Measurements from ENCODE around the gene GRAMD1C. TPM values are rescaled to one million over a fixed set of nuclear protein-coding genes. Genes with fewer than 3 reads are reported as not detected.

The GRAMD1C gene
- 0.23 to 1.2 TPM (median 0.31 TPM) in 4 of 5 replicates, not detected in the other for total RNA-seq (2022; extraction: Qiagen RNA extraction; ENCODE audit: low read depth)

DNA sequence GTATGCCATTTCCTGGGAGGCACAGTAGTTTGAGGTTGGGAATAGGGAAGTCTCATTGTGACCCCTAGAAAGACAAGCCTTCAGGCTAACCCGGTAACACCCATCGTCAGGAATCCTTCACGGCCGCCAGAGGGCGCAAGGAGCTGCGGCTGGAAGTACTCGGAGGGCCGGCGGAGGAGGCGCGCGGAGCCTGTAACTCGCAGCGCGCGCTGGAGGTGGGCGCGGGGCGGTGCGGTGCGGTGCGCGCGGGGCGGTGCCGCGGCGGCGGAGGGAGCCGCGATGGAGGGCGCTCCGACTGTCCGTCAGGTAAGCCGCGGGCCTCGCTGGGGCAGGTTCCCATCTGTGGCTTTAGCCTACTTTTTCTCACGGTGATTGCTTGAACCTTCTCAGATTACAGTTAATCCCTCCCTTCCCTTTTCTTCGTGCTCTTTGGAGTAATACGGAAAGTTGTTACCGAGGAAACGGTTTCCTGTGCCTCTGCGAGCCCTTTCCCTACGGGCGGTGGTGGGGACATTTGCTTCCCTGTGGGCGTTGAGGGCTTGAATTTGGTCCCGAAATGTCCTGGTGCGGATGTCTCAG lies at the start of gene GRAMD1C:
Gene GRAMD1C, plus strand, starts transcription at position 158 of the 579 bp plus-strand sequence. Its CDS starts 122 bp downstream, at position 280.

GRCh38 chr3:113947372-113948014 lies 108.9 kb downstream of the GRAMD1C start, which contains the start of gene ZDHHC23:
Gene ZDHHC23, plus strand, starts transcription at chr3:113948013. Its CDS starts 790 bp downstream, at chr3:113948803.

Other genes with a start within 250 kb of the GRAMD1C start
- gene USF3, start 142.1 kb upstream of the GRAMD1C start, total RNA-seq (2022; extraction: Qiagen RNA extraction; ENCODE audit: low read depth) = 1.2 to 2.9 TPM (median 2.8 TPM) in 5 replicates
- 104 to 182 TPM (median 178 TPM) in 5 replicates for gene NAA50, start 92.5 kb upstream of the GRAMD1C start, total RNA-seq (2022; extraction: Qiagen RNA extraction; ENCODE audit: low read depth)
- 13.0 to 21.9 TPM (median 18.9 TPM) in 5 replicates for gene ATP6V1A, start 91.8 kb upstream of the GRAMD1C start, total RNA-seq (2022; extraction: Qiagen RNA extraction; ENCODE audit: low read depth)
- 2.6 to 4.1 TPM (median 3.3 TPM) in 5 replicates for gene ZDHHC23, start 109.2 kb downstream of the GRAMD1C start, total RNA-seq (2022; extraction: Qiagen RNA extraction; ENCODE audit: low read depth)
- gene CCDC191, start 217.7 kb downstream of the GRAMD1C start, total RNA-seq (2022; extraction: Qiagen RNA extraction; ENCODE audit: low read depth) = 1.5 to 1.9 TPM (median 1.7 TPM) in 5 replicates
- gene QTRT2, start 217.9 kb downstream of the GRAMD1C start, total RNA-seq (2022; extraction: Qiagen RNA extraction; ENCODE audit: low read depth) = 19.9 to 28.4 TPM (median 26.3 TPM) in 5 replicates